ENCODE results near the gene FAM114A1.

DNA sequence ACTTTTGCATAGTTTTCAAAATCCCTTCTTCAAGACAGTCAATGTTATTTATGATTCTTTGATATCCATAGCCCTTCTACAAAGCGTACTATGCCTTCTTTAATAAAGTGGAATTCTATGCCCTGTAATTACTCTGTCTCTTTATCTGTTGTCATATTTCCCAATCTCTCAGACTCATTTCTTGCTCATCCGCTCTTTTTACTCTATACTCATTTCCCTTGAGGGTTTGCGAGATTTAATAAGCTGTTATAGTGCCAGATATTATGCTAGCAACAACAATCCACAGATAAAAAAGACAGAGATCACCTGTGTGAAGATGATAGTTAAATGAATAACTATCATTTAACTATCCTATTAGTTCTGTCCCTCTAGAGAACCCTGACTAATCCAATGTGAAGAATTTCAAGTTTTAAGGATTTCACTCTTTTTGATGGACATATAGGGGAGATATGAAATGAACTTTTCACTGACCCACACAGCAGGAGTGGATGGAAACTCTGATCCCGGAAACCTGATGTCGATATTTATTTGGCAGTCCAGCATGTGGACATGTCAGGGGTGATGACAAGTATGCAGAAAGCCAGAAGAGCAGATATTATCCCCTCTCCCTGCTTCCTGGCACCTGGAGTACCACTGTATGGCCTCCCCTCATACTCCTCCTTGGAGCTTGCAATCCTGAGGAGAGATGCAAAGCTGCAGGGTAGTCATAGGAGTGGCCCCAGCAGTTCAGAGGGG lies 114.9 kb downstream of the FAM114A1 start:
- no peak for TF ChIP-seq POLR2A (IDR thresholded peaks at IDR 0.05)
- TF ChIP-seq, protein P1, sequence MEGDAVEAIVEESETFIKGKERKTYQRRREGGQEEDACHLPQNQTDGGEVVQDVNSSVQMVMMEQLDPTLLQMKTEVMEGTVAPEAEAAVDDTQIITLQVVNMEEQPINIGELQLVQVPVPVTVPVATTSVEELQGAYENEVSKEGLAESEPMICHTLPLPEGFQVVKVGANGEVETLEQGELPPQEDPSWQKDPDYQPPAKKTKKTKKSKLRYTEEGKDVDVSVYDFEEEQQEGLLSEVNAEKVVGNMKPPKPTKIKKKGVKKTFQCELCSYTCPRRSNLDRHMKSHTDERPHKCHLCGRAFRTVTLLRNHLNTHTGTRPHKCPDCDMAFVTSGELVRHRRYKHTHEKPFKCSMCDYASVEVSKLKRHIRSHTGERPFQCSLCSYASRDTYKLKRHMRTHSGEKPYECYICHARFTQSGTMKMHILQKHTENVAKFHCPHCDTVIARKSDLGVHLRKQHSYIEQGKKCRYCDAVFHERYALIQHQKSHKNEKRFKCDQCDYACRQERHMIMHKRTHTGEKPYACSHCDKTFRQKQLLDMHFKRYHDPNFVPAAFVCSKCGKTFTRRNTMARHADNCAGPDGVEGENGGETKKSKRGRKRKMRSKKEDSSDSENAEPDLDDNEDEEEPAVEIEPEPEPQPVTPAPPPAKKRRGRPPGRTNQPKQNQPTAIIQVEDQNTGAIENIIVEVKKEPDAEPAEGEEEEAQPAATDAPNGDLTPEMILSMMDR (IDR thresholded peaks at IDR 0.05), result no peak
- TF ChIP-seq POLR2AphosphoS5 (IDR thresholded peaks at IDR 0.05; ENCODE audit: insufficient read depth in 1 of 2, low read depth in 1 of 2), result no peak
